HG03025 (cell line): ENCODE results near the gene AHI1.

Source experiments
- ATAC-seq: cut with Tn5 transposase; IDR thresholded peaks from one replicate; pipeline ENCODE4 v1.9.1; 2021; ENCODE audit warnings: mild to moderate bottlenecking, moderate library complexity; ENCODE audit not compliant: unreplicated experiment, low FRiP score

AHI1 gene

DNA sequence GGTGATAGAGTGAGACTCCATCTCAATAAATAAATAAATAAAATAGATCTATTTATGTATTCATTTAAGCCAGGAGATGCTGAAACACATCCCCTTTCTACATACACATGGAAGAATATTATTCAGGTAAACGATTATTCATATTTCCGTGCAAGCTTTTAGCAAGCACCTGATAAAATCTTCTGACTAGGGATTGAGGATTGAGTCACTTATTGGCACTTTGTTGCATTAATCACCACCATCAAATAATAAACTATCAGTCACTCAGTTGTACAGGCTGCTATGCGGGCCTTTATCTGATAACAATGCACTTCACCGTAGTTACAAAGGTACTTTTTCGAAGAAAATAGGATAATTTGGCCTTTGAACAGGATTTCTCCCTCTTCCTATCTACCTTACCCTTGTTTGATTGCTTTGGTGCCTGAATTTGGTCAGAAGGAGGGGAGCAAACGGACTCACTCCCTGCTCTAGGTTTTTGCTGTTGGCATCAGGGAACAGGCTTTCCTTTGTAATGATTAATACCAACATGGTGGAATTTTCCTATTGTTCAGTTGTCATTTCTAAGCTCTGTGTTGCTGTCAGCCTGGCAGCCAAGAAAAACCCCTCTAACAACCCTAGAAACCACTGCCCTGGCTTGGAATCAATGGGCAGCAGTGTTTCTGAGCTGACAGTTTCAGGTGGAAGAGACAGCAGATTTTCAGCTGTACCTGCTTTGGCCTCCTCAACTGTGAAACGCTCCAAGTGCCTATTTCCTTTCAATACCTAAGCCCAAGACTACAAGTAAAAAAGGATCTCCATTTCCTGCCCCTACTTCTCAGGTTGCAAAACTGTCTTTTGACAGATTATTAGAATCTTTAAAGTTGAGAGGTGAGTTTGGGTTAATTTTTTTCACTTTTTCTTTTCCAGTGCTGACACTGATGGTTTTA lies 253.4 kb downstream of the AHI1 start:
- ATAC-seq: no peak

DNA sequence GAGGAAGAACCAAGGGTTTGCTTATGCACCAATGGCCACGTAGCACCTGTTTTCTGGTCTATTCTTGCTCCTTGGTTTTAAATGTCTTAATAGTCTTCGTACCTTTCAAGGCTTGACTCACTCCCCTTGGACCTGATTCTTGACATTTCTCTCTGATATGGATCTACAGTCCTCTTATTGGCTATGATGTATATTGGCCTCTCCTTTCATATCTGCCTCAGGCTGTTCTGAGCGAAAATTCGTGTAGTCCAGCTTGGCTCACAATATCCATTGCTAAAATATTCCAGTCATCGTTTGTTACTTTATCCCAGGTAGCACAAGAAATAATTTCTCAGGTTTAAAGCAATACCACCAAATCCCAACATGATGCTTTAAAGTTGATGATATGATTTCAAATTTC lies 256.8 kb downstream of the AHI1 start:
- ATAC-seq: no peak

- ATAC-seq: no peak
These were observed 260.8 kb downstream of the AHI1 start for GRCh38 chr6:135236732-135237131.

GRCh38 chr6:135236319-135236718 lies 261.2 kb downstream of the AHI1 start:
- no peak for ATAC-seq

GRCh38 chr6:135235716-135236115 lies 261.8 kb downstream of the AHI1 start:
- ATAC-seq: no peak

- ATAC-seq: no peak
These were observed 263.1 kb downstream of the AHI1 start for GRCh38 chr6:135234492-135234780.

- ATAC-seq: peak; percentile 50
These were observed 263.7 kb downstream of the AHI1 start for GRCh38 chr6:135233686-135234491.
